Putamen (tissue), 1 donor: Measurements from ENCODE around the gene UBAP2L.
"Not testable (repeated sequence)": the region's sequence is repeated elsewhere in the genome, so short reads cannot be mapped to it uniquely, and the experiment has no call there.

ENCODE experiments used
- DNase-seq: peaks from one replicate; pipeline ENCODE4 v3.0.0-alpha.2; 2016; ENCODE audit warnings: low spot score

UBAP2L gene

GRCh38 chr1:154307670-154308270 lies 87.0 kb downstream of the UBAP2L start:
- DNase-seq = not testable (repeated sequence)

- DNase-seq = not testable (repeated sequence)
Measured at GRCh38 chr1:154309136-154309535, 88.4 kb downstream of the UBAP2L start.

- not testable (repeated sequence) for DNase-seq
Measured at GRCh38 chr1:154312229-154313065, 91.7 kb downstream of the UBAP2L start.

- no peak for DNase-seq
Measured at GRCh38 chr1:154313066-154313356, 92.3 kb downstream of the UBAP2L start.

GRCh38 chr1:154314226-154314625 lies 93.5 kb downstream of the UBAP2L start:
- not testable (repeated sequence) for DNase-seq

GRCh38 chr1:154316704-154317103 lies 95.9 kb downstream of the UBAP2L start:
- no peak for DNase-seq

- DNase-seq = no peak
Measured at GRCh38 chr1:154318386-154318785, 97.6 kb downstream of the UBAP2L start.
